Stimulated activated naive CD4-positive, alpha-beta T cell treated with Interleukin-2 at 50 U/mL for 16 hours (primary cell): ENCODE data around the gene FGFBP1.
"Not testable (repeated sequence)": the region's sequence is repeated elsewhere in the genome, so short reads cannot be mapped to it uniquely, and the experiment has no call there.

Experiments
- DNase-seq: peaks from one replicate; lab custom pipeline; 2025; lab: John Stamatoyannopoulos, UW

The FGFBP1 gene

GRCh38 chr4:15945516-15945915 lies 7.0 kb upstream of the FGFBP1 start:
- DNase-seq: no peak

- DNase-seq: no peak
Measured at GRCh38 chr4:15944895-15945294, 6.4 kb upstream of the FGFBP1 start.

- no peak for DNase-seq
Measured at GRCh38 chr4:15942283-15942682, 3.7 kb upstream of the FGFBP1 start.

- DNase-seq: no peak
Measured at GRCh38 chr4:15938182-15938581, 358 bp downstream of the FGFBP1 start.

GRCh38 chr4:15936495-15936894 lies 2.0 kb downstream of the FGFBP1 start:
- no peak for DNase-seq

- DNase-seq: no peak
Measured at GRCh38 chr4:15935504-15936402, 2.8 kb downstream of the FGFBP1 start.

- no peak for DNase-seq
Measured at GRCh38 chr4:15934259-15934658, 4.3 kb downstream of the FGFBP1 start.

GRCh38 chr4:15931451-15932210 lies 6.9 kb downstream of the FGFBP1 start:
- no peak for DNase-seq

- DNase-seq: no peak
Measured at GRCh38 chr4:15930314-15930713, 8.2 kb downstream of the FGFBP1 start.

GRCh38 chr4:15929540-15929939 lies 9.0 kb downstream of the FGFBP1 start:
- DNase-seq: no peak

- no peak for DNase-seq
Measured at GRCh38 chr4:15928883-15929282, 9.7 kb downstream of the FGFBP1 start.

- no peak for DNase-seq
Measured at GRCh38 chr4:15926486-15926885, 12.1 kb downstream of the FGFBP1 start.

- no peak for DNase-seq
Measured at GRCh38 chr4:15925830-15926229, 12.7 kb downstream of the FGFBP1 start.

GRCh38 chr4:15921592-15921932 lies 17.0 kb downstream of the FGFBP1 start:
- no peak for DNase-seq

- DNase-seq: no peak
Measured at GRCh38 chr4:15920723-15921591, 17.6 kb downstream of the FGFBP1 start.

- no peak for DNase-seq
Measured at GRCh38 chr4:15918484-15919129, 19.9 kb downstream of the FGFBP1 start.

GRCh38 chr4:15917297-15917696 lies 21.2 kb downstream of the FGFBP1 start:
- DNase-seq: no peak

GRCh38 chr4:15916358-15916757 lies 22.2 kb downstream of the FGFBP1 start:
- DNase-seq: not testable (repeated sequence)

- DNase-seq: no peak
Measured at GRCh38 chr4:15914736-15915135, 23.8 kb downstream of the FGFBP1 start.

- DNase-seq: no peak
Measured at GRCh38 chr4:15914291-15914690, 24.2 kb downstream of the FGFBP1 start.

GRCh38 chr4:15913631-15913970 lies 24.9 kb downstream of the FGFBP1 start:
- no peak for DNase-seq
